GM08714 (cell line): ENCODE results near the gene CUX1.
"Not testable (repeated sequence)": the region's sequence is repeated elsewhere in the genome, so short reads cannot be mapped to it uniquely, and the experiment has no call there.

ENCODE experiments used
- H3K4me3 ChIP-seq: fragments of 200-500 bp; sonication (Bioruptor generic); 2 replicates; pipeline ENCODE4 v1.5.1; 2014; ENCODE audit warnings: mild to moderate bottlenecking, low read length, inconsistent platforms
- ZNF274 ChIP-seq: IDR thresholded peaks from 2 replicates; pipeline ENCODE4 v1.6.1; 2012; ENCODE audit warnings: mild to moderate bottlenecking, low read depth, low read length

CUX1 gene

DNA sequence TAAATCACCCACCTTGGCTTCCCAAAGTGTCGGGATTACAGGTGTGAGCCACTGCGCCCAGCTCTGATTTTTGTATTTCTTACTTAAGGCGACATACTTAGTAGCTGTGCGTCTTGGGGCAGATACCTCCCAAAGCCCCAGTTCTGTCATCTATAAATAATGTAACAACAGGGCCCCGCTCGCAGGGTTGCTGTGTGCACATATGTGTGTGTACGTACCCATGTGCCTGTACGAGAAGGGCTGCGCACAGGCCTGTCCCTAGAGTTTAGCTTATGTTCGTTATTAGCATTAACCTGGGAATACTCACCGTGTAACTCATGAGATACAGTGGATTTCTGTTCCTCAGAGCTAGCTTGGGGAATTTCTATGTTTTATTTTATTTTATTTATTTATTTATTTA, 103.6 kb downstream of the CUX1 start:
- H3K4me3 ChIP-seq = no peak overlapping the region
- no peak for TF ChIP-seq ZNF274

DNA sequence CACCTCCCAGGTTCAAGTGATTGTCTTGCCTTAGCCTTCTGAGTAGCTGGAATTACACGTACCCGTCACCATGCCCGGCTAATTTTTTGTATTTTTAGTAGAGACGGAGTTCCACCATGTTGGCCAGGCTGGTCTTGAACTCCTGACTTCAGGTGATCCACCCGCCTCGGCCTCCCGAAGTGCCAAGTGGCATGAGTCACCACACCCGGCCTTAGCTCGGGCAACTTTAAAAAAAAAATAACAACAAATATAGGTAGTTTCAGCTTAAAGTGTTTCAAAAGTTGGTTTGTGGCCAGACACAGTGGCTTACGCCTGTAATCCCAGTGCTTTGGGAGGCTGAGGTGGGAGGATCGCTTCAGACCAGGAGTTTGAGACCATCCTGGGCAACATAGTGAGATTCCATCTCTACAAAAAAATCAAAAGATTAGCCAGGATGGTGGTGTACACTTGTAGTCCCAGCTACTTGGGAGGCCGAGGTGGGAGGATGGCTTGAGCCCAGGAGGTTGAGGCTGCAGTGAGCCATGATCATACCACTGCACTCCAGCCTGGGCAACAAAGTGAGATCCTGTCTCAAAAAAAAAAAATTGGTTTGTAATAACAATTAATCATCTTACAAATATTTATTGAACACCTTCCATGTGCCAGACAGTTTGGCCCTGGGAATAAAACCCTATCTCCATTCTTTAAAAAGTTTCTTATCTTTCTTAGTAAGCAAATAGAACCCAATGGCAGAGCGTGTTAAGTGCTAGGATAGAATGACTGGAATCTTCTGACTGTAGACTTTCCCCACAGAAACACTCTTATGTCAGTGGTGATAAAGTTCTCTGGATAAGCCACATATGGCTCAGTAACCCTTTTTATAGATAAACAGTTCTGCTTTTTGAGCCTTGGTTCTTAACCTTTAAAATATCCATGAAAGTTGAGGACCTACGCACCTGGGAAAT, 104.4 kb downstream of the CUX1 start:
- H3K4me3 ChIP-seq = not testable (repeated sequence)

DNA sequence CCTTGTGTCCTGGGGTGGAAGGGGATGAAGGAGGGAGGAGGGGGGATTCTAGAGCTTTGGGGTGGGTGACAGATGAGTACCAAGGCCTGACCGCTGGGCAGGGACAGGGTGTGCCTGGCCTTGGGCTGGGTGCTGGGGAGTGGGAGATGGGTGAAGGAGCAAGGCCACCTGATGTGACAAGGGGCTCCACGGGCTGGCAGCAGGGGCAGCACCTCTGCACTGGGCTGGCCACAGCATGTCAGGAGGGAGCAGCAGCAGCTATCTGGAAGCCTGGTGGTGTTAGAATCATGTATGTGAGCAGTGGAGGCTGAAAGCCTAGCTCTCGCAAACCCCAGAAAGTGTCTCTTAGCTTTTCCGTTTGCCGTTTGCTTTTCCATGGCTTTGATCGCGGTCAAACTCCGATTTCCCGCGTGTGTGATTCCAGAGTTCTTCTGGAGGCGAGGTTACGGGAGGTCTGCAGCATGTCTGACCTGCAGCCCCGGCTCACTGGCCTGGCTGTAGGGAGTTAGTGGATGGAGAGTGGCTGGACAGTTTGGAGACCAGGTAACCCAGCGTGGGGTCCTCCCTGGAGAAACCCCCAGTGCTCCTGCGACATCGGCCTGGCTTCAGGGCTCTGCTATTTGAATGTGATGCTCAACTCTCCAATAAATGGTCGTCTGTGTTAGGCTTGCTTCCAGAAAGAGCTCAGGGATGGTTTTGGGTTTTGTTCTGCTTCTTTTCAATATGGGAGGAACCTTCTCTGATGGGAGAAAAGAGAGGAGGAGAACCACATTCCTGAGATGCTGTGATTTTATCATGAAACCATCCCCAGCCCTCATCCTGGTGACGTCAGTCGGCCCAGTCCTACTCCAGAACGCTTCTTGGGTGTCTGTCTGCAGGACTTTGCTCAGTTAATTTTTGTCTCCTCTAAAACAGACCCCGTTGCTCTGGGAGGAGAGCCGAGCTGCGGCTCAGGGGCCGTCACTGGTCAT, 105.5 kb downstream of the CUX1 start:
- TF ChIP-seq ZNF274 = no peak
- no peak overlapping the region for H3K4me3 ChIP-seq

DNA sequence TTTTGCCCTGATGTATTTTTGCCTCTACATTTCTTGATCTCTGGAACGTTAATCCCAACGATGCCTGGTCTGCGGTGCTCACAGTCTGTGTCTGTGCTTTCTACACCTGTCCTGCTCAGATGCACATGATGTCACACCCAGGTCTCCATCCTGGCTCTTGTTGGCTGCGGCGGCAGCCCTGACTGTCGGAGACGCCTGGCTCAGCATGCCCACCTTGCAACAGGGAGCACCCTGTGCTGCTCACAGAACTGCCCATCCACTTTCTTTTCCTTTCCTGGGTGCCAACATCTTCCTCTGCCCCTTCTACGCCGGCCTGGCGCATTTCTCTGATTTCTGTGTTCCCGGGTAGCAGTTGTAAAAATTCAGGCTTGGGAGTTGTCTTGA, 106.2 kb downstream of the CUX1 start:
- no peak for TF ChIP-seq ZNF274
- no peak overlapping the region for H3K4me3 ChIP-seq

DNA sequence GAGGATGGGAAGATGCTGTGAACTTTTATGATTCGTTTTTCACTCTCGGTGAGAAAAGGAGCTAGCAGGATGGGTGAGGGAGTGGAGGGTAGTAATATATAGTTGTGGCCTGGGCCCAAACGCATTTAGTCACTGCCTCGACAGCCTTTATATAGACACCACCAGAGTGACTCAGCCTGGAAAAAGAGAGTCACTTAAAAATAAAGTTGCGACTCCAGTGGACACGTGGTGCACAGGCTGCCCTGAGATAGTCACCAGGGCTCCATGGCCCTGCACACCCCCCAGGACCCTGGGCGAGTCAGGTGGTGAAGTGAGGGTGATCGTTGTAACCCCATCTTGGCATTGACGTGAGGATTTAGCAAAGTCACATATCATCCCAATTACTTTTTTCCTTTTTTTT, 106.7 kb downstream of the CUX1 start:
- no peak for TF ChIP-seq ZNF274
- no peak overlapping the region for H3K4me3 ChIP-seq

DNA sequence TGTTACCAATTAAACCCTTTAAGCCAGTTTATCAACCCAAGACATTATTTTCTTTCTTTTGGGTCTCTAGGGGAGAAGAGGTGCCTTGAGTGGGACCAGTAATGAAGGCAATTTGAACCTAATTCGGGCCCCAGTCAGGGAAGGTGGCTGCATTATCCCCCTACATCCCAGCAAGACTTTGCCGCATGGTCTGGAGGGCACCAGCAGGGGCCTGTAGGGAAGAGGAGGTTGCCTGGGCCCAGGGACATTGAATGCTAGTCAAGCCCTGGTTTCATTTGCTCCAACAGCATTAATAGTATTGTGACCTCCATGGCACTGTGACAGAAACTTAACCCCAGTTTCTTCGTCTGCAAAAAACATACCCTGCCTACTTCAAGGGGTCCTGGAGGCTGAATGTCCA, 108.8 kb downstream of the CUX1 start:
- H3K4me3 ChIP-seq = no peak overlapping the region
- TF ChIP-seq ZNF274 = no peak

DNA sequence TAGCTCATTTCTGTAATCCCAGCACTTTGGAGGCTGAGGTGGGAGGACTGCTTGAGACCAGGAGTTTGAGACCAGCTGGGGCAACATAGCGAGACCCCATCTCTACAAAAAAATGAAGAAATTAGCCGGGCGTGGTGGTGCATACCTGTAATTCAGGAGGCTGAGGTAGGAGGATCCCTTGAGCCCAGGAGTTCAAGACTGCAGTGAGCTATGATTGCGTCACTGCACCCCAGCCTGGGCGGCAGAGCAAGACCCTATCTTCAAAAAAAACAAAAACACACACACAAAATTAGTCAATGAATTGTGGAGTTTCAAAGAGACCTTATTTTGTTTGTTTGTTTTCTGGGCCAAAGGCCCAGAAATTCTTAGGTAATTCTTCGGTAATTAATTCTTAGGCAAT, 110.0 kb downstream of the CUX1 start:
- no peak overlapping the region for H3K4me3 ChIP-seq
- TF ChIP-seq ZNF274 = no peak

DNA sequence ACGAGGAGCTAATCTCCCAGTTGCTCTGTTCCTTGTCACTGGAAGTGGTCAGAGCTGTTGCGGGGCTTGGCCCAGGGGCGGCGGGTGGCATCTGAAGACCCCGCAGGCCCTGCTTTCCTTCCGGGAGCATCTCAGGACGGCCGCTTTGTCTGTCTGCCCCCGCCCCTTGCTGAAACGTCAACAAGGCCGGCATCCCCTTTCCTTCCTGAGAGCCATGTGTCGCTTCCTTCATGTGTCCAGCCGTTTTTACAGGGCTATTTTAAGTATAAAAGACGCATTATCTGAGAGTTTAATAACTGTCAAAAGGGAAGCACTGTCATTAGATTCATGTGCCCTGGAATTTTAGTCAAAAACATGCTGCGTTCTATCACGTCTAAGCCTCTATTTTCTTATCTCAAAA, 110.4 kb downstream of the CUX1 start:
- TF ChIP-seq ZNF274 = no peak
- no peak overlapping the region for H3K4me3 ChIP-seq

DNA sequence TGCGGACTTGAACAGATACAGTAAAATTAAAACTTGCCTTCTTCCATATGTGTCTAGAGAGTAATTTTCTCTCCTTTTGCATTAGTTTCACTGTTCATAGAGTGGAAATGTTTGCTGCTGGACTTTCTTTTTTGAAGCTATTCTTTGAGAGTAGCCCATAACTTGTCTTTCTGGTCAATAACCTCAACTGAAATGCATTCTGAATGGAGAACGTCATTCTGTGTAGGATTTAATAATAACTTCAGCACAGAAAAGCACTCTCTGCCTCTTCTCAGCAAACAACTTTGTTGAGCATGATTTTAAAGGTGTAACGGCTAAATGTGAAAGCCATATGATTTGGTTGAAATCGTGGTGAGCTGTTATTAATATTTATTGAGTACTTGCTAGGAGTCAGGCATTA, 111.8 kb downstream of the CUX1 start:
- no peak for TF ChIP-seq ZNF274
- no peak overlapping the region for H3K4me3 ChIP-seq

DNA sequence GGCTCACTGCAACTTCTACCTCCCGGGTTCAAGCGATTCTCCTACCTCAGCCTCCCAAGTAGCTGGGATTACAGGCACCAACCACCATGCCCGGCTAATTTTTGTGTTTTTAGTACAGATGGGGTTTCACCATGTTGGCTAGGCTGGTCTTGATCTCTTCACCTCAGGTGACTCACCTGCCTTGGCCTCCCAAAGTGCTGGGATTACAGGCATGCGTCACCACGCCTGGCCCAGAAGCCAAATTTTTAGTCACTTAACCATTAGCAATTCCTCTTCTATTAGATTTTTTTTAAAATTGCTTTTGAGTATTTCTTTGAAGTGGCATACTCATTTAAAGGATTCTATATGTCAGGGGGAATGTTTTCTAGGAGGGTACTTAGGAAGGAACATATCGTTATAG, 112.5 kb downstream of the CUX1 start:
- not testable (repeated sequence) for H3K4me3 ChIP-seq

DNA sequence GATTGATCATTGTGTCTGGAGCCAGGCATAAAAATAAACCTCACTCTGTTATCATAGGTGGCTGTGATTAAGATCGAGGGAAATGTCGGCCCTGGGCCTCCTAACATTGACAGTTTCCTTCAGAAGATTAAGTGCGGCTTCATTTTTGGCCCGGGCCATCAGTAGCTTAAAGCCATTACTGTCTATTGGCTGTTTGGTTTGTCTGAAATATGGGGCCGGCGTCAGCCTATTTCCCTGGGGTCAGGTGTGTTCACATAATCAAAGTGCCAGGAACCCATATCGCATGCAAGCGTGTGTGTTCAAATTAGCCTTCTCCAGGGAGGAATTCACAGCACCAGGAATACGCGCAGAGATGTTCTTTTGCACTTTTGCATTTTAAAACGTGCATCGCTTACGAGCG, 114.7 kb downstream of the CUX1 start:
- no peak overlapping the region for H3K4me3 ChIP-seq
- no peak for TF ChIP-seq ZNF274

DNA sequence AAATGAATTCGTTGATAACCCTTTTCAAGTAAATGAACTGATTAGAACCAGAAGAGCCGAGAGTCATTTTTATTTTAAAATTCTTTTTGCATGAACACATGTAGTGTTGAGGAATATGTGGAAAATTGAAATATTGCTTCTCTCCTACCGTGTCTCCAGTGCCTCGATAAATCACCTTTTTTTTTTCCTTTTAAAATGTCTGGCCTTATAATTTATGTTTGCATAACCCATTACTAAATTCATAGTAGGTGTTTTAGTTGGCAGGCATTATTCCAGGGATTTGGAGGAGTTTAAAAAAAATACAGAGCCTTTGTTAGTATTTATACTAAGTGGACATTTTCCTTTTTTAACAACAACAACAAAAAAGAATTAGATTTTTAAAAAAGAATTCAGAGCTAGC, 115.6 kb downstream of the CUX1 start:
- TF ChIP-seq ZNF274 = no peak
- H3K4me3 ChIP-seq = no peak overlapping the region

DNA sequence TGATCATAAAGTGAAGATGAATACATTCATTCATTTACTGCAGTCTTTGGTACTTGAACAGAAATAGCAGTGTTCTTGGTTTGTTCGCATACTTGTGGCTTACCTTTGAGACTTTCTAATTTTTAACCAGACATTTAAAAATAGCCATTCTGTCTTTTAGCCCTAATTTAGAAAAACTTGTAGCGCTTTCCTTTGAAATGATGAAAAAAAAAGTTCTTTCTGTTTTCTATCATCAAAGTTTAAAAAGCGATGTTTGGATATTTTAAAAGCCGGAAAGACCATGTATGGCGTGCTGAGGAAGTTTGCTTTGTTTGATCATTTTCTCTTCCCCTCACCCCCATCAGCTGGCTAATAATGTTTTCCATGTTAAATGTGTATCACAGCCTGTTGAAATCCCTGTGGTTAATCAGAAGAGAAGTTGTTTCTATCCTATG, 116.3 kb downstream of the CUX1 start:
- no peak for TF ChIP-seq ZNF274
- no peak overlapping the region for H3K4me3 ChIP-seq

DNA sequence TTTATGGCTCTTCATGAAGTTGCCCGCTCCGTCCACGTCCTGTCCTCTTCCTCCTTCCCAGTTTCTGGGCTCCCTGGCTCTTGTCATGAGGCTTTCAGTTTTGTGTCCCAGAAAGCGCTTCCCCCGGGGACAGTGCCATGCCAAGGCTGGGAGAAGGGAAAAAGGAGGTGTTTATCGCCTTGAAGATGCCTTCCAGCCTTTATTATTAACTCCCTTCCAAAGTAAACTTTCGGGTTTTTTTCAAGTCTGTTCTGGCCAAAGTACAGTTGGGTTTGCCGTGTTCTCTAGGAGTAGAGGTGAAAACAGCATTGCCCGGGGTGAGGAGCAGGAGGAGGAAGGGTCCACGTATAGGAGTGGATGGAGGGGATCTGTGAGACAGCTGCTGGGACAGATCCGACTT, 117.2 kb downstream of the CUX1 start:
- TF ChIP-seq ZNF274 = no peak
- H3K4me3 ChIP-seq = no peak overlapping the region
